HG02943 (cell line): Measurements from ENCODE around the gene BOC.

Source experiments
- ATAC-seq: cut with Tn5 transposase; IDR thresholded peaks from one replicate; pipeline ENCODE4 v1.9.1; 2021; ENCODE audit warnings: mild to moderate bottlenecking, low read depth, moderate library complexity; ENCODE audit not compliant: unreplicated experiment

BOC gene

GRCh38 chr3:113223475-113224281, 12.3 kb downstream of the BOC start:
- ATAC-seq = no peak

GRCh38 chr3:113225286-113225685, 13.9 kb downstream of the BOC start:
- no peak for ATAC-seq

- no peak for ATAC-seq
Measured at GRCh38 chr3:113226491-113226890, 15.1 kb downstream of the BOC start.

GRCh38 chr3:113227146-113227545, 15.8 kb downstream of the BOC start:
- ATAC-seq = no peak

GRCh38 chr3:113228498-113229286, 17.3 kb downstream of the BOC start:
- ATAC-seq = no peak

- no peak for ATAC-seq
Measured at GRCh38 chr3:113231391-113231790, 20.0 kb downstream of the BOC start.

- no peak for ATAC-seq
Measured at GRCh38 chr3:113231827-113232253, 20.5 kb downstream of the BOC start.

- ATAC-seq = no peak
Measured at GRCh38 chr3:113232342-113232741, 21.0 kb downstream of the BOC start.

- no peak for ATAC-seq
Measured at GRCh38 chr3:113233497-113233896, 22.1 kb downstream of the BOC start.

- no peak for ATAC-seq
Measured at GRCh38 chr3:113234028-113234427, 22.7 kb downstream of the BOC start.

GRCh38 chr3:113234688-113235260, 23.4 kb downstream of the BOC start:
- no peak for ATAC-seq

- no peak for ATAC-seq
Measured at GRCh38 chr3:113238503-113238902, 27.1 kb downstream of the BOC start.

- ATAC-seq = no peak
Measured at GRCh38 chr3:113240841-113241240, 29.5 kb downstream of the BOC start.

- no peak for ATAC-seq
Measured at GRCh38 chr3:113241292-113242095, 30.1 kb downstream of the BOC start.

GRCh38 chr3:113242096-113242581, 30.8 kb downstream of the BOC start:
- ATAC-seq = no peak

- no peak for ATAC-seq
Measured at GRCh38 chr3:113243071-113243470, 31.7 kb downstream of the BOC start.

GRCh38 chr3:113243846-113244245, 32.5 kb downstream of the BOC start:
- no peak for ATAC-seq

GRCh38 chr3:113245761-113246161, 34.4 kb downstream of the BOC start:
- ATAC-seq = no peak

- ATAC-seq = no peak
Measured at GRCh38 chr3:113247068-113247467, 35.7 kb downstream of the BOC start.

- ATAC-seq = no peak
Measured at GRCh38 chr3:113247675-113248458, 36.5 kb downstream of the BOC start.
